Esophagus squamous epithelium (tissue), 5 donors: Measurements from ENCODE around the gene BICD2. TPM values are rescaled to one million over a fixed set of nuclear protein-coding genes. Genes with fewer than 3 reads are reported as not detected.

Source experiments
- DNase-seq: peaks from one replicate; lab custom pipeline; 2025; lab: John Stamatoyannopoulos, UW
- H3K27ac ChIP-seq, 4 donors: fragments of 200-600 bp; sonication (generic); one replicate each; pipeline ENCODE4 v1.5.1; 2016 to 2019; ENCODE audit warnings: mild to moderate bottlenecking in 1 of 4
- H3K27me3 ChIP-seq, 4 donors: fragments of 200-600 bp; sonication (generic); 1 replicate in 3 of 4; 2 replicates in 1 of 4; pipeline versions ENCODE4 v1.5.1 to v1.6.0; 2017 to 2021; ENCODE audit warnings: antibody characterized with exemption in 1 of 4
- H3K36me3 ChIP-seq, 3 donors: fragments of 200-600 bp; sonication (generic); one replicate each; pipeline ENCODE4 v1.5.1; 2016 to 2019
- H3K4me1 ChIP-seq, 3 donors: fragments of 200-600 bp; sonication (generic); one replicate each; pipeline ENCODE4 v1.5.1; 2017 to 2019
- H3K4me3 ChIP-seq, 4 donors: fragments of 200-600 bp; sonication (generic); 1 replicate in 3 of 4; 2 replicates in 1 of 4; pipeline ENCODE4 v1.5.1; 2016 to 2019; ENCODE audit warnings: mild to moderate bottlenecking in 2 of 4, moderate library complexity in 1 of 4
- H3K9me3 ChIP-seq, 3 donors: fragments of 200-600 bp; sonication (generic); one replicate each; pipeline ENCODE4 v1.5.1; 2016 to 2019
- POLR2A ChIP-seq, 4 donors: fragments of 450-650 bp; IDR thresholded peaks; one replicate each; pipeline ENCODE4 v1.6.1; 2017; ENCODE audit warnings: antibody characterized with exemption in 4 of 4, mild to moderate bottlenecking in 4 of 4, moderate library complexity in 3 of 4
- WGBS, 2 donors: methylation state at CpG; one replicate each; pipeline ENCODE4 v1.1.5; 2018; 5-methylcytosine and 5-hydroxymethylcytosine counted together
- intact Hi-C: fragments of 100-400 bp; cut with DNase I; formaldehyde crosslinking; loops from one replicate; pipeline ENCODE4 v1.15.0; 2022
- total RNA-seq, 4 donors: library from RNA; depleted of rRNA; stranded (reverse); fragments of >200 nt; gene quantifications; one replicate each; pipeline ENCODE4 v1.1.0, GENCODE V29; 2016
- TF ChIP-seq, protein P1 (sequence below), 6 experiments: fragments of 450-650 bp in 4 of 6; fragments of 200-600 bp in 2 of 6; sonication (generic) in 2 of 6; IDR thresholded peaks; one replicate each; pipeline ENCODE4 v1.5.1; 2016 to 2019; ENCODE audit warnings: antibody characterized with exemption in 6 of 6, mild to moderate bottlenecking in 4 of 6, moderate library complexity in 4 of 6
- donor health status: DM: yes; HTN: yes; CAD: no.

The BICD2 gene
- total RNA-seq, 4 donors from 2014 or later: 81.7 to 116 (median 91.1) TPM

- Histone ChIP-seq H3K36me3 (no peaks in the 10 kb centered on the region), H3K4me1 (peaks cover 45 to 80% (median 64%) of the 10 kb centered on the region in 3 donors), H3K4me3 (no peak overlapping the region), H3K27me3 (no peaks in the 10 kb centered on the region), H3K9me3 (no peaks in the 10 kb centered on the region), H3K27ac (peak overlapping the region; percentile 66 to 80 (median 72))
- intact Hi-C loops: no loop called here
- TF ChIP-seq POLR2A (IDR thresholded peaks at IDR 0.05): no peak
- TF ChIP-seq, protein P1, sequence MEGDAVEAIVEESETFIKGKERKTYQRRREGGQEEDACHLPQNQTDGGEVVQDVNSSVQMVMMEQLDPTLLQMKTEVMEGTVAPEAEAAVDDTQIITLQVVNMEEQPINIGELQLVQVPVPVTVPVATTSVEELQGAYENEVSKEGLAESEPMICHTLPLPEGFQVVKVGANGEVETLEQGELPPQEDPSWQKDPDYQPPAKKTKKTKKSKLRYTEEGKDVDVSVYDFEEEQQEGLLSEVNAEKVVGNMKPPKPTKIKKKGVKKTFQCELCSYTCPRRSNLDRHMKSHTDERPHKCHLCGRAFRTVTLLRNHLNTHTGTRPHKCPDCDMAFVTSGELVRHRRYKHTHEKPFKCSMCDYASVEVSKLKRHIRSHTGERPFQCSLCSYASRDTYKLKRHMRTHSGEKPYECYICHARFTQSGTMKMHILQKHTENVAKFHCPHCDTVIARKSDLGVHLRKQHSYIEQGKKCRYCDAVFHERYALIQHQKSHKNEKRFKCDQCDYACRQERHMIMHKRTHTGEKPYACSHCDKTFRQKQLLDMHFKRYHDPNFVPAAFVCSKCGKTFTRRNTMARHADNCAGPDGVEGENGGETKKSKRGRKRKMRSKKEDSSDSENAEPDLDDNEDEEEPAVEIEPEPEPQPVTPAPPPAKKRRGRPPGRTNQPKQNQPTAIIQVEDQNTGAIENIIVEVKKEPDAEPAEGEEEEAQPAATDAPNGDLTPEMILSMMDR (IDR thresholded peaks at IDR 0.05): no peak
- 55 to 68% methylated on average over 7 to 9 of the region's 13 CpGs for WGBS, 2 donors
- no peak for DNase-seq
Observed at GRCh38 chr9:92737611-92738299, 26.9 kb downstream of the BICD2 start.

- no peak for DNase-seq
- 64 to 69% methylated on average over 4 to 5 of the region's 6 CpGs for WGBS, 2 donors
- intact Hi-C loops: no loop called here
- H3K4me1 ChIP-seq: peaks cover 45 to 75% (median 64%) of the 10 kb centered on the region in 3 donors
- peak overlapping the region; percentile 66 to 80 (median 72) for H3K27ac ChIP-seq
- no peak for TF ChIP-seq POLR2A (IDR thresholded peaks at IDR 0.05)
- TF ChIP-seq, protein P1 (IDR thresholded peaks at IDR 0.05): no peak
- no peaks in the 10 kb centered on the region for H3K27me3 ChIP-seq
- no peaks in the 10 kb centered on the region for H3K9me3 ChIP-seq
- no peak overlapping the region for H3K4me3 ChIP-seq
- H3K36me3 ChIP-seq: no peaks in the 10 kb centered on the region
Observed at GRCh38 chr9:92737216-92737606, 27.4 kb downstream of the BICD2 start.

DNA sequence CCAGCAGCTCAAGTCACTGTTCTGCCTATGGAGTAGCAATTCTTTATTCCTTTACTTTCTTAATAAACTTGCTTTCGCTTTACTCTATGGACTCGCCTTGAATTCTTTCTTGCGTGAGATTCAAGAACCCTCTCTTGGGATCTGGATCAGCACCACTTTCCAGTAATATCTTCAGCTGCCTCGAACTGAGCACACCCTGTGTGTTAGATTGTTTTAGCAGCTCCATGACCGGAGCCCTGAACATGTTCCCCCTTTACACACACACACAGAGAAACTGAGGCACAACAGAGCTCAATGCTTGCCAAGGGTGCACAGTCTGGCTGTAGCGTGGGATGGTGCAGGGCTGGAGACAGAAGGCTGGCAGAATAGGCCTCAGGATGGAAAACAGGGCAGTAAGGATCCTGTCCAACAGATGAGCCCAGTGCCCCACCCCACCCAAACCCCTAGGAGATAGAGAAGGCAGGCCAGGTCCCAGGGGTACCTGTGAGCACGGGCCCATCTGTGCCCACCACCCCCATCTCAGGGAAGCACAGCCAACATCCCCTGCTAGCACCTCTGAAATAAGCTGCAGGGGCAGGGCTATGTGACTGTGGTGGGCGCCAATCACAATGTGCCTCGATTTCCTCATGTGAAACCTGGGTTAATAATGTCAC, 27.9 kb downstream of the BICD2 start:
- TF ChIP-seq POLR2A (IDR thresholded peaks at IDR 0.05): no peak
- TF ChIP-seq, protein P1 (IDR thresholded peaks at IDR 0.05): no peak
- 76 to 83% methylated on average over 7 to 9 of the region's 9 CpGs for WGBS, 2 donors
- H3K27ac ChIP-seq: peak overlapping the region in 3 of 4 donors; percentile 66 to 80 (median 72)
- no peaks in the 10 kb centered on the region for H3K36me3 ChIP-seq
- intact Hi-C loops: no loop called here
- H3K27me3 ChIP-seq: no peaks in the 10 kb centered on the region
- H3K4me3 ChIP-seq: no peak overlapping the region
- no peak for DNase-seq
- H3K9me3 ChIP-seq: no peaks in the 10 kb centered on the region
- peaks cover 45 to 76% (median 64%) of the 10 kb centered on the region in 3 donors for H3K4me1 ChIP-seq

DNA sequence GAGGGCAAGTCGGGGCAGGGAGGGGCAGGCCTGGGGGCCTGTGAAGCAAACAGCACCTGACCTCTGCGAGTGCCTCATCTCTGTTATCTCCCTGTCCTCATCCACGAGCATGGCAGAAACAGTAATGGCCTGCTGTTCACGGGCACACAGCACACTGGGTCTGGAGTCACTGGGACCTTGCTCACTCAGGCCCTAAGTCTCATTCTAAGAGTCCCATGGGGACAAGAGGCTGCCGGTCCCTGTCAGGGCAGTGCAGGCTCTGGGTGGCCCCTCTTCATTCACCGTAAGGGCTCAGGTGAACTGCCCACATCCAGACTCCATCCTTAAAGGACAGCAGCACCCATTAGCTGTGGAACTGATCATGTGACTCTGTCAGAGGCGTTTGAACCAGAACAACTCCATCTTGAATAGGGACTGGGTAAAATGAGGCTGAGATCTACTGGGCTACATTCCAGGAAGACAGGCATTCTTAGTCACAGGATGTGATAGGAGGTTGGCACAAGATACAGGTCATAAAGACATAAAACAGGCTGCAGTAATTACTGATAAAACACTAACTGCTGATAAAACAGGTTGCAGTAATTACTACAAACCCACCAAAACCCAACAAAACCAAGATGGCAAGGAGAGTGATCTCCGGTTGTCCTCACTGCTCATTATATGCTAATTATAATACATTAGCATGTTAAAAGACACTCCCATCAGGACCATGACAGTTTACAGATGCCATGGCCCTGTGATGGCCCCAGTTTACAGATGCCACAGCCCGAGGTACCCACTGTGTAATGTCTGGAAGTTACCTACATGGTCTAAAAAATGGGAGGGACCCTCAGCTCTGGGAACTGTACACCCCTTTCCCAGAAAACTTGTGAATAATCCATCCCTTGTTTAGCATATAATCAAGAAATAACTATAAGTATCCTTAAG, 28.7 kb downstream of the BICD2 start:
- 49 to 73% methylated on average over 3 of the region's 9 CpGs for WGBS, 2 donors
- H3K27me3 ChIP-seq: no peaks in the 10 kb centered on the region
- peaks cover 43 to 76% (median 59%) of the 10 kb centered on the region in 3 donors for H3K4me1 ChIP-seq
- no peak overlapping the region for H3K4me3 ChIP-seq
- DNase-seq: no peak
- no peak for TF ChIP-seq POLR2A (IDR thresholded peaks at IDR 0.05)
- TF ChIP-seq, protein P1 (IDR thresholded peaks at IDR 0.05): no peak
- no peaks in the 10 kb centered on the region for H3K36me3 ChIP-seq
- intact Hi-C loops: no loop called here
- no peaks in the 10 kb centered on the region for H3K9me3 ChIP-seq
- H3K27ac ChIP-seq: peak overlapping the region in 1 of 4 donors; percentile 20
